ENCODE measurements around the gene GATAD2A.

The GATAD2A gene

DNA sequence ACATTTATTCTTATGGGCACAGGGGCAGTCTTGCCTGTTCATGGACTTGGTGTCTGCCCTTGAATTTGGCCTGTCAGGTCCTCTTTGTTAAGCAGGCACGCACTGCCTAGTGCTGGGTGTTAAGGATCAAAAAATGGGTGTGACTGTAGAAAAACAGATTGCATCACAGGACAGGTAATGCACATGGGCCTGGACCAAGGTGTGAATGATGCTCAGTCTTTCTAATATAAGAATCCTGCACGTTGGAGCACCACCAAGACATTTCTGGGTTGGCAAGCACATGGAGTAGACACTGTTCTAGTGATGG is 33.7 kb downstream of the GATAD2A start:
- H3K4me3 ChIP-seq (ENCODE audit: low read depth, low read length): no peak overlapping the region
- DNase-seq (ENCODE audit: low read depth, low spot score): no peak
- CTCF ChIA-PET: no interaction called here
- POLR2A ChIA-PET: no interaction called here
- TF ChIP-seq, protein P1, sequence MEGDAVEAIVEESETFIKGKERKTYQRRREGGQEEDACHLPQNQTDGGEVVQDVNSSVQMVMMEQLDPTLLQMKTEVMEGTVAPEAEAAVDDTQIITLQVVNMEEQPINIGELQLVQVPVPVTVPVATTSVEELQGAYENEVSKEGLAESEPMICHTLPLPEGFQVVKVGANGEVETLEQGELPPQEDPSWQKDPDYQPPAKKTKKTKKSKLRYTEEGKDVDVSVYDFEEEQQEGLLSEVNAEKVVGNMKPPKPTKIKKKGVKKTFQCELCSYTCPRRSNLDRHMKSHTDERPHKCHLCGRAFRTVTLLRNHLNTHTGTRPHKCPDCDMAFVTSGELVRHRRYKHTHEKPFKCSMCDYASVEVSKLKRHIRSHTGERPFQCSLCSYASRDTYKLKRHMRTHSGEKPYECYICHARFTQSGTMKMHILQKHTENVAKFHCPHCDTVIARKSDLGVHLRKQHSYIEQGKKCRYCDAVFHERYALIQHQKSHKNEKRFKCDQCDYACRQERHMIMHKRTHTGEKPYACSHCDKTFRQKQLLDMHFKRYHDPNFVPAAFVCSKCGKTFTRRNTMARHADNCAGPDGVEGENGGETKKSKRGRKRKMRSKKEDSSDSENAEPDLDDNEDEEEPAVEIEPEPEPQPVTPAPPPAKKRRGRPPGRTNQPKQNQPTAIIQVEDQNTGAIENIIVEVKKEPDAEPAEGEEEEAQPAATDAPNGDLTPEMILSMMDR (IDR thresholded peaks at IDR 0.05; ENCODE audit: insufficient read depth, low read length, missing control alignments): no peak

DNA sequence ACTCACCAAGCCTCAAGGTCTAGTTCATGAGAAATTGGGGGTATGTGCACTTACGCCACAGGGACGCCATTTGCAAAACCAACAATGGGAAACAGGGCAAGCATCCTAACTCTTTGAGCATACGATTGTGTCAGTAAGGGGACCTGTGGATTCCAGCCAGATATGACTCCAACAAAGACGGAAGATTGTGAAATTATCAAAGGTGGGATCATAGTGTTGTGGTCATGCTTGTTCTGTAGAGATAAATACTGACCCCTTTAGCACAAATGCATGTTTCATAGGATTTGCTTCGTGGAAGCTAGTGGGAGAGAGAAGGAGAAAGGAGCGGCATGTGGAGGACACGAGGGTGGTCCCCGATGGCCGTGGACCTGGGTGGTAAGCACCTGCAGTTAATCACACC is 37.8 kb downstream of the GATAD2A start:
- no peak overlapping the region for H3K4me3 ChIP-seq (ENCODE audit: low read depth, low read length)
- CTCF ChIA-PET: no interaction called here
- no peak for DNase-seq (ENCODE audit: low read depth, low spot score)
- TF ChIP-seq, protein P1 (IDR thresholded peaks at IDR 0.05; ENCODE audit: insufficient read depth, low read length, missing control alignments): no peak
- POLR2A ChIA-PET: no interaction called here

DNA sequence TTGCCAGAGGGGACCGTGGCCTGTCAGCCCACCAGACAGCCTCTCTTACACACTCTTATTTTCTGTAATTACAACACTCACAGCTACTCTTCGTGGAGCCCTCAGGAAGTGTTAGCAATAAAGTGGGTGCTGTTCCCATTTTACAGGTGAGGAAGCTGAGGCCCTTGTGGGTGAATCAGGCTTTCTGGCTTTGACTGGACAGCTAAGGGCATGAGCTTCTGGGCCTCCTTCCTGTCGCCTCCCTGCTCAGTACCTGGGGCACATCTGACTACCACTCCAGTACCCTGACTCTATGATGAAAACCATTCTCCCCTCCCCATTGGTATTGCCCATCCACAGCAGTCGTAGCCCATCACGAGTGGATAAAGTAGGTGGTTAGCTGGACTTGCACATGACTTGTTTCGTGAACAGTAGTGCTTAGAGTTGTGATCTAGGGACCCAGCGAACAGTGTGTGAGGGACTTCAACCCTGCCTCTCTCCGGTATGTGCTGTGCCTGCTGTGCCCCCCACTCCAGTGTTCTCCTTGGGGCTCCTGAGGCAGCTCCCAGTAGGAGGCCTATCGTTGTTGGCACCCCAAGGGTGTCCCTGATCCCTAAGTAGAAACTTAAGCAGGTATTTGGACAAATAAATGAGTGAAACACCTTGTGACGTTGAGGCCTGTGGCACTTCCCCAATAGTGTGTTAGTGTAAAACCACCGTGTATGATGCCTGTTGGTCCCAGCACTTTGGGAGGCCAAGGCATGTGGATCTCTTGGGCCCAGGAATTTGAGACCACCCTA is 38.6 kb downstream of the GATAD2A start:
- ChIA-PET POLR2A (interaction anchor here (0.6 to 0.7 kb wide), 2 partner anchors 13 to 16 kb away, joined by 3 read pairs; no protein-coding TSS in a partner anchor), CTCF (interaction anchor here (0.7 kb wide), 1 partner anchor 205 kb away, joined by 3 read pairs; no protein-coding TSS in a partner anchor)

DNA sequence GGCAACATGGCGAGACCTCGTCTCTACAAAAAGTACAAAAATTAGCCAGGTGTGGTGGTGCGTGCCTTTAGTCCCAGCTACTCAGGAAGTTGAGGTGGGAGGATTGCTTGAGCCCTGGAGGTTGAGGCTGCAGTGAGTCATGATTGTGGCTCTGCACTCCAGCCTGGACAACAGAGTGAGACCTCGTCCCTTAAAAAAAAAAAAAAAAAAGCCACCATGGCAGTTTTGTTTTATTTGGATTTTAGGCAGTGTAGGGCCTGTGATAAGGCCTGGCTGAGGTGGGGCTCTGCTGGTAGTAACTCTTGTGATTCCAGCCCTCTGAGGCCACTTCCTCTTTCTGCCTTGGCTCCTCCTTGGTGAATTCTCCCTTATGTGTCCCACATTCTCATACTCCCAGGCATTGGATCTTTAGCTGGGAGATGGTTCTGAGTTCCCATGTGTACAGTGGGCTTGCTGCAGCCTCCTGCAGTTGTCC is 39.2 kb downstream of the GATAD2A start:
- H3K4me3 ChIP-seq (ENCODE audit: low read depth, low read length): no peak overlapping the region
- TF ChIP-seq, protein P1 (IDR thresholded peaks at IDR 0.05; ENCODE audit: insufficient read depth, low read length, missing control alignments): no peak
- ChIA-PET POLR2A (interaction anchor here (0.7 kb wide), 2 partner anchors 16 to 19 kb away, joined by 3 to 6 read pairs; no protein-coding TSS in a partner anchor), CTCF (interaction anchor here (0.7 kb wide), 1 partner anchor 204 kb away, joined by 3 read pairs; no protein-coding TSS in a partner anchor)
- no peak for DNase-seq (ENCODE audit: low read depth, low spot score)

More for the DNA sequence above, 38.6 kb downstream of the GATAD2A start:
- TF ChIP-seq, protein P1 (IDR thresholded peaks at IDR 0.05; ENCODE audit: insufficient read depth, low read length, missing control alignments): no peak
- H3K4me3 ChIP-seq (ENCODE audit: low read depth, low read length): no peak overlapping the region
- no peak for DNase-seq (ENCODE audit: low read depth, low spot score)

DNA sequence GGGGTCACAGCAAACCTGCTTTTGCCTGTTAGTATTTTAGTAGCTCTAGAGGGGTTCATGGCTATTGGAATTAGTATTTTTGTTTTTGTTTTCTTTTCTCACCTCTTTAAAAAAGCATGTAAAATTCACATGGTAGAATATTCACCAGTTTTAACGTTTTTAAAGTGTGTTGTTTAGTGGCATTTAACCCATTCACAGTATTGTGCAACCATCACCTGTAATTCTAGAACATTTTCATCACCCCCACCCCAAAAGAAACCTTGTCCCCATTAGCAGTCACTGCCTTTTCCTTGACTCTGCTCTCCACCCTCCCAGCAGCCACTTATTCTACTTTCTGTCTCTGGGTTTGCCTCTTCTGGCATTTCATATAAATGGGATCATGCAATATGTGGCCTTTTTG is 39.8 kb downstream of the GATAD2A start:
- POLR2A ChIA-PET: interaction anchor here (0.7 kb wide), 1 partner anchor 19 kb away, joined by 6 read pairs; no protein-coding TSS in a partner anchor
- TF ChIP-seq, protein P1 (IDR thresholded peaks at IDR 0.05; ENCODE audit: insufficient read depth, low read length, missing control alignments): no peak
- CTCF ChIA-PET: no interaction called here
- no peak overlapping the region for H3K4me3 ChIP-seq (ENCODE audit: low read depth, low read length)
- DNase-seq (ENCODE audit: low read depth, low spot score): no peak

DNA sequence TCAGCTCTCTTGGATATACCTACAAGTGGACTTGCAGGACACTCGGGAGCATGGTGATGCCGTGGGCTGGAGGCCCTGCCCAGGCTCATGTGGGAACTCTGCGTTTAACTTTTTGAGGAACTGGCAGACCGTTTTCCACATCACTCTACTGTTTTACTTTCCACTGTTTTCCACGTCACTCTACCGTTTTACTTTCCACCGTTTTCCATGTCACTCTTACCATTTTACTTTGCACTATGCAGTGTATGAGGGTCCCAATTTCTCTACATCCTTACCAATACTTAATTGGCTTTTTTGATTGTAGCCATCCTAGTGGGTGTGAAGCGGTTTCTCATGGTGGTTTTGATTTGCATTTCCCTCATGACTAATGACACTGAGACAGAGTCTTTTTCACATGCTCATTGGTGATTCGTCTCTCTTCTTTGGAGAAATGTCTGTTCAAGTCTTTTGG is 40.5 kb downstream of the GATAD2A start:
- CTCF ChIA-PET: no interaction called here

More for the DNA sequence above, 40.5 kb downstream of the GATAD2A start:
- no peak for DNase-seq (ENCODE audit: low read depth, low spot score)
- POLR2A ChIA-PET: no interaction called here
- TF ChIP-seq, protein P1 (IDR thresholded peaks at IDR 0.05; ENCODE audit: insufficient read depth, low read length, missing control alignments): no peak
- no peak overlapping the region for H3K4me3 ChIP-seq (ENCODE audit: low read depth, low read length)

Measured in AG04449 (cell line).